ENCODE data around the gene LRRK1. TPM values are rescaled to one million over a fixed set of nuclear protein-coding genes. Genes with fewer than 3 reads are reported as not detected.

The LRRK1 gene
- total RNA-seq, 2 experiments from 2014 or later, result 0.29 to 0.30 TPM

- peaks cover 9% of the 10 kb centered on the region for H3K4me1 Mint-ChIP-seq
- peaks cover 45% of the 10 kb centered on the region for H3K27me3 Mint-ChIP-seq
- H3K27ac Mint-ChIP-seq, result no peak overlapping the region
- DNase-seq, result no peak
- no peaks in the 10 kb centered on the region for H3K36me3 Mint-ChIP-seq
- H3K4me3 Mint-ChIP-seq, result no peak overlapping the region
- no peaks in the 10 kb centered on the region for H3K9me3 Mint-ChIP-seq
These were observed 4.3 kb upstream of the LRRK1 start for GRCh38 chr15:100914876-100915275.

- H3K27me3 Mint-ChIP-seq, result peaks cover 67% of the 10 kb centered on the region
- H3K9me3 Mint-ChIP-seq, result no peaks in the 10 kb centered on the region
- H3K4me3 Mint-ChIP-seq, result peak overlapping the region; percentile 72
- DNase-seq, result peak; percentile 80
- H3K27ac Mint-ChIP-seq, result no peak overlapping the region
- H3K4me1 Mint-ChIP-seq, result peaks cover 22% of the 10 kb centered on the region
- no peaks in the 10 kb centered on the region for H3K36me3 Mint-ChIP-seq
These were observed 995 bp upstream of the LRRK1 start for GRCh38 chr15:100918034-100918689.

- Mint-ChIP-seq H3K36me3 (no peaks in the 10 kb centered on the region), H3K4me3 (peak overlapping the region; percentile 42), H3K4me1 (peaks cover 22% of the 10 kb centered on the region), H3K9me3 (no peaks in the 10 kb centered on the region), H3K27me3 (peaks cover 59% of the 10 kb centered on the region), H3K27ac (no peak overlapping the region)
- peak; percentile 22 for DNase-seq
These were observed 586 bp downstream of the LRRK1 start for GRCh38 chr15:100919481-100920405.

GRCh38 chr15:100920516-100921135 is 1.5 kb downstream of the LRRK1 start:
- peaks cover 59% of the 10 kb centered on the region for H3K27me3 Mint-ChIP-seq
- no peaks in the 10 kb centered on the region for H3K36me3 Mint-ChIP-seq
- peaks cover 22% of the 10 kb centered on the region for H3K4me1 Mint-ChIP-seq
- H3K4me3 Mint-ChIP-seq, result peak overlapping the region; percentile 30
- H3K27ac Mint-ChIP-seq, result no peak overlapping the region
- no peaks in the 10 kb centered on the region for H3K9me3 Mint-ChIP-seq
- no peak for DNase-seq

GRCh38 chr15:100922192-100923040 is 3.3 kb downstream of the LRRK1 start:
- Mint-ChIP-seq H3K27me3 (peaks cover 48% of the 10 kb centered on the region), H3K4me3 (peak overlapping the region; percentile 52), H3K27ac (no peak overlapping the region), H3K9me3 (no peaks in the 10 kb centered on the region), H3K36me3 (no peaks in the 10 kb centered on the region), H3K4me1 (peaks cover 22% of the 10 kb centered on the region)
- no peak for DNase-seq

- H3K36me3 Mint-ChIP-seq, result no peaks in the 10 kb centered on the region
- peaks cover 44% of the 10 kb centered on the region for H3K27me3 Mint-ChIP-seq
- H3K27ac Mint-ChIP-seq, result no peak overlapping the region
- H3K4me1 Mint-ChIP-seq, result peaks cover 21% of the 10 kb centered on the region
- H3K9me3 Mint-ChIP-seq, result no peaks in the 10 kb centered on the region
- DNase-seq, result no peak
- H3K4me3 Mint-ChIP-seq, result no peak overlapping the region
These were observed 3.9 kb downstream of the LRRK1 start for GRCh38 chr15:100923076-100923475.

GRCh38 chr15:100923902-100924301 is 4.7 kb downstream of the LRRK1 start:
- H3K27ac Mint-ChIP-seq, result no peak overlapping the region
- H3K36me3 Mint-ChIP-seq, result no peaks in the 10 kb centered on the region
- no peak overlapping the region for H3K4me3 Mint-ChIP-seq
- H3K4me1 Mint-ChIP-seq, result peaks cover 13% of the 10 kb centered on the region
- DNase-seq, result no peak
- peaks cover 36% of the 10 kb centered on the region for H3K27me3 Mint-ChIP-seq
- H3K9me3 Mint-ChIP-seq, result no peaks in the 10 kb centered on the region

GRCh38 chr15:100924436-100924835 is 5.3 kb downstream of the LRRK1 start:
- no peaks in the 10 kb centered on the region for H3K9me3 Mint-ChIP-seq
- no peak overlapping the region for H3K4me3 Mint-ChIP-seq
- peaks cover 13% of the 10 kb centered on the region for H3K4me1 Mint-ChIP-seq
- H3K36me3 Mint-ChIP-seq, result no peaks in the 10 kb centered on the region
- peaks cover 36% of the 10 kb centered on the region for H3K27me3 Mint-ChIP-seq
- no peak overlapping the region for H3K27ac Mint-ChIP-seq
- DNase-seq, result no peak

- Mint-ChIP-seq H3K4me3 (no peak overlapping the region), H3K4me1 (peaks cover 12% of the 10 kb centered on the region), H3K9me3 (no peaks in the 10 kb centered on the region), H3K27me3 (peaks cover 28% of the 10 kb centered on the region), H3K27ac (no peak overlapping the region), H3K36me3 (no peaks in the 10 kb centered on the region)
- no peak for DNase-seq
These were observed 6.3 kb downstream of the LRRK1 start for GRCh38 chr15:100925480-100925879.

GRCh38 chr15:100926258-100926657 is 7.1 kb downstream of the LRRK1 start:
- peaks cover 10% of the 10 kb centered on the region for H3K4me1 Mint-ChIP-seq
- H3K4me3 Mint-ChIP-seq, result no peak overlapping the region
- no peak for DNase-seq
- H3K9me3 Mint-ChIP-seq, result no peaks in the 10 kb centered on the region
- peaks cover 20% of the 10 kb centered on the region for H3K27me3 Mint-ChIP-seq
- H3K27ac Mint-ChIP-seq, result no peak overlapping the region
- H3K36me3 Mint-ChIP-seq, result no peaks in the 10 kb centered on the region

GRCh38 chr15:100926971-100927756 is 8.0 kb downstream of the LRRK1 start:
- Mint-ChIP-seq H3K4me3 (no peak overlapping the region), H3K27ac (no peak overlapping the region), H3K9me3 (no peaks in the 10 kb centered on the region), H3K27me3 (peaks cover 13% of the 10 kb centered on the region), H3K4me1 (peaks cover 7% of the 10 kb centered on the region), H3K36me3 (no peaks in the 10 kb centered on the region)
- DNase-seq, result no peak

- Mint-ChIP-seq H3K36me3 (no peaks in the 10 kb centered on the region), H3K4me3 (no peak overlapping the region), H3K27me3 (peaks cover 4% of the 10 kb centered on the region), H3K27ac (no peak overlapping the region), H3K9me3 (no peaks in the 10 kb centered on the region), H3K4me1 (no peaks in the 10 kb centered on the region)
- no peak for DNase-seq
These were observed 9.6 kb downstream of the LRRK1 start for GRCh38 chr15:100928632-100929280.

- Mint-ChIP-seq H3K27ac (no peak overlapping the region), H3K36me3 (no peaks in the 10 kb centered on the region), H3K9me3 (no peaks in the 10 kb centered on the region), H3K27me3 (no peaks in the 10 kb centered on the region), H3K4me1 (no peaks in the 10 kb centered on the region), H3K4me3 (no peak overlapping the region)
- no peak for DNase-seq
These were observed 10.5 kb downstream of the LRRK1 start for GRCh38 chr15:100929641-100930042.

All from activated naive CD8-positive, alpha-beta T cell treated with anti-CD3 and anti-CD28 coated beads for 36 hours (primary cell).